Measurements from ENCODE around the gene SBF2.
"Not testable (repeated sequence)": the region's sequence is repeated elsewhere in the genome, so short reads cannot be mapped to it uniquely, and the experiment has no call there.

Gene SBF2

GRCh38 chr11:9953994-9954626 is 339.9 kb downstream of the SBF2 start:
- DNase-seq (ENCODE audit: low read depth): no peak

GRCh38 chr11:9952511-9953196 is 341.4 kb downstream of the SBF2 start:
- DNase-seq (ENCODE audit: low read depth): no peak

- no peak for DNase-seq (ENCODE audit: low read depth)
These were observed 342.2 kb downstream of the SBF2 start for GRCh38 chr11:9951807-9952206.

DNA sequence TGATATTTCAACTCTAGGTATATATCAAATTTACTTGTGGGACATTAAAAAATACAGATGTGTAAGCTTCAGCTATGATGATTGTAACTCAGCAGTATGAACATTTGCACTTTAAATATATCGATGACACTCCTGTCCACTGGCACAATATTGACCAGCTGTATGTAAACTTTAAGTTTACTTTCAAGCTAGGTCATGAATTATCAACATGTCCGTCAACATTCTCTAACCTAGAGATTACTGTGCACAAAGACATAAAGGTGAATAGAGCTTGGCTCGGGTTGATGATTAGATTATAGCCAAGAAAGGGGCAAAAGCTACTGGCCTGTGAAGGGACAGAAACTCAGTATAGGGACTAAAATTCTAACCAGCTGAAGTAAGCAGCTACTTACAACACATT is 343.6 kb downstream of the SBF2 start:
- DNase-seq (ENCODE audit: low read depth): no peak

GRCh38 chr11:9947231-9947864 is 346.7 kb downstream of the SBF2 start:
- no peak for DNase-seq (ENCODE audit: low read depth)

- DNase-seq (ENCODE audit: low read depth): not testable (repeated sequence)
These were observed 348.3 kb downstream of the SBF2 start for GRCh38 chr11:9945680-9946079.

- no peak for DNase-seq (ENCODE audit: low read depth)
These were observed 350.5 kb downstream of the SBF2 start for GRCh38 chr11:9943386-9944110.

DNA sequence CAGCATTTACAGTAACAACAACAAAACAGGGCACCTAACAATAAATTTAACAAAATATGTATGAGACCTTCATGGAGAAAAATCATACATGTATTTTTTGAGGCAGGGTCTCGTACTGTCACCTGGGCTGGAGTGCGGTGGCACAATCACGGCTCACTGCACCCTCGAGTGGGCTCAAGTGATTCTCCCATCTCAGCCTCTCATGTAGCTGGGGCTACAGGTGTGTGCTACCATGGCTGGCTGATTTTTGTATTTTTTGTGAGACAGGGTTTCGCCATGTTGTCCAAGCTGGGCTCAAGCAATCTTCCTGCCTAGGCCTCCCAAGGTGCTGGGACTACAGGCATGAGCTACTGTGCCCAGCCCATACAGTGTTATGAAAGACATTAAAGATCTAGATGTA is 352.0 kb downstream of the SBF2 start:
- no peak for DNase-seq (ENCODE audit: low read depth)

- not testable (repeated sequence) for DNase-seq (ENCODE audit: low read depth)
These were observed 354.9 kb downstream of the SBF2 start for GRCh38 chr11:9939150-9939549.

DNA sequence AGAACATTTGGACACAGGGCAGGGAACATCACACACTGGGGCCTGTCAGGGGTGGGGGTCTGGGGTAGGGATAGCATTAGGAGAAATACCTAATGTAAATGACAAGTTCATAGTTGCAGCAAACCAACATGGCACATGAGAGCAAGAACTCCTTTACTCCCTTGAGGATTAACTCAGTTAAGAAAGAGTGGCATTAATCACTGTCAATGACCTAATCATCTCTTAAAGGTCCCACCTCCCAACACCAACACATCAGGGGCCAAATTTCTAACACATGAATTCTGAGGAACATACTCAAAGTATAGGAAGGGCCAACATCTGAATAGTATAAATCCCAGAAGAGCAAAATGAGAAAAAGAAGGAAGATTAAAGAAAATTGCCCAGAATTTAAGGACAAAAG is 357.3 kb downstream of the SBF2 start:
- DNase-seq (ENCODE audit: low read depth): no peak

DNA sequence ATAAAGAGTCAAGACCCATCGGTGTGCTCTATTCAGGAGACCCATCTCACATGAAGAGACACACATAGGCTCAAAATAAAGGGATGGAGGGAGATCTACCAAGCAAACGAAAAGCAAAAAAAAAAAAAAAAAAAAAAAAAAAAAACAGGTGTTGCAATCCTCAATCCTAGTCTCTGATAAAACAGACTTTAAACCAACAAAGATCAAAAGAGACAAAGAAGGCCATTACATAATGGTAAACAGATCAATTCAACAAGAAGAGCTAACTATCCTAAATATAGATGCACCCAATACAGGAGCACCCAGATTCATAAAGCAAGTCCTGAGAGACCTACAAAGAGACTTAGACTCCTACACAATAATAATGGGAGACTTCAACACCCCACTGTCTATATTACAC is 361.2 kb downstream of the SBF2 start:
- not testable (repeated sequence) for DNase-seq (ENCODE audit: low read depth)

DNA sequence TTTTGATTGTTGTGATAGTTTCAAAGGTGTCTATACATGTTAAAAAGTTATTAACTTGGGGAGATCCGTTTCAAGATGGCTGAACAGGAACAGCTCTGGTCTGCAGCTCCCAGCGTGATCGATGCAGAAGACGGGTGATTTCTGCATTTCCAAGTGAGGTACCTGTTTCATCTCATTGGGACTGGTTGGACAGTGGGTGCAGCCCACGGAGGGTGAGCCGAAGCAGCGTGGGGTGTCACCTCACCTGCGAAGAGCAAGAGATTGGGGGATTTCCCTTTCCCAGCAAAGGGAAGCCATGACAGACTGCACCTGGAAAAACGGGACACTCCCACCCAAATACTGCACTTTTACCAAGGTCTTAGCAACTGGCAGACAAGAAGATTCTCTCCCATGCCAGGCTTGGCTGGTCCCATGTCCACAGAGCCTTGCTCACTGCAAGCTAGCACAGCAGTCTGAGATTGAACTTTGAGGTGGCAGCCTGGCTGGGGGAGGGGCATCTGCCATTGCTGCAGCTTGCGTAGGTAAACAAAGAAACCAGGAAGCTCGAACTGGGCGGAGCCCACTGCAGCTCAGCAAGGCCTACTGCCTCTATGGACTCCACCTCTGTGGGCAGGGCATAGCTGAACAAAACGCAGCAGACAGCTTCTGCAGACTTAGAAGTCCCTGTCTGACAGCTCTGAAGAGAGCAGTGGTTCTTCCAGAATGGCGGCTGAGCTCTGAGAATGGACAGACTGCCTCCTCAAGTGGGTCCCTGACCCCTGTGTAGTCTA is 363.3 kb downstream of the SBF2 start:
- DNase-seq (ENCODE audit: low read depth): not testable (repeated sequence)

- no peak for DNase-seq (ENCODE audit: low read depth)
These were observed 366.3 kb downstream of the SBF2 start for GRCh38 chr11:9927670-9928069.

DNA sequence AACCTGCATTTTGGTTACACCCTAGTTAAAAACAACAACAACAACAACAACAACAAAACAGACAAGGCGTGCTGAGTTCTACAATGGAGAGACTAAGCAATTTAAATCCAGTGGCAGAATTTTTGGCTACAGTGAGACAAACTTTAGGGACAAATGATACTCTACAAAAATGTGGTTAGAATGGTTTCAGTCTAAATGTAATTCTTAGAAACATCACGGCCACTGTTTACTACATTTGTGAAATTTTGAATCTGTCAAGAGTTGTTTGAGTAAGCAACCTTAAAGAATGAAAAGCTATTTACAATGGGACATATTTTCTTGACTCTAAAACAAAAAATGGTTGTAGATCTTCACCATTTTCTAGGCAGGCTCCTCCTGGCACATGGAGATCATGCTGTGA is 370.7 kb downstream of the SBF2 start:
- no peak for DNase-seq (ENCODE audit: low read depth)

DNA sequence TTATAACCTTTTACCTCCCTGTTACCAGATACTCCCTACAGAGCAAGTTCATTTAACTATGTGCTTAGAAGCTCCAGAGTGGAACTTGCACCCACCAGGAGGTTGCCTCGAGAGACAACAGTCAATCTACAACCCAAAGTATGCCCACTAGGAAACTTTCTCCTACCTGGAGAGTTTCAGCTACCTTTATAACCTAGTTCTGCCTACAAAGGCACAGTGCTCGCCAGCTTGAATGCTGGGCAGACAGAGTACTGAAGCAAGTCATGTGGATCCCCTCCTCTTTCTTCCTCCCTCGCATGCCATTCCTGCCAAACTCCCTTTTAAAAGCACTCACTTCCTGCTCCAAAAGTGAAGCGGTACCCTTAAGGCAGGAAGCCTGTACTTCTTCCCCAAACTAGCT is 371.2 kb downstream of the SBF2 start:
- DNase-seq (ENCODE audit: low read depth): no peak

DNA sequence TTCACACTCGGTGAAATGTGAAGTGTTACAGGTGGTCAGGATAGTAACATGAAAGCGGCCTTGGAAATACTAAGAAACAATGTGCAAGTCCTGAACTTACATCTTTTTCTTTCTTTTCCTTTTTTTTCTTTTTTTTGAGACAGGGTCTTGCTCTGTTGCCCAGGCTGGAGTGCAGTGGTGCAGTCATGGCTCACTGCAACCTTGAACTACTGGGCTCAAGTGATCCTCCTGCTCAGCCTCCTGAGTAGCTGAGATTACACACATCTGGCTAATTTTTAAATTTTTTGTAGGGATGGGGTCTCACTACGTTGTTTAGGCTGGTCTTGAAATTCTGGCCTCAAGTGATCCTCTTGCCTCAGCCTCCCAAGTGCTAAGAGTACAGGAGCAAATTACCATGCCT is 377.5 kb downstream of the SBF2 start:
- DNase-seq (ENCODE audit: low read depth): no peak

- no peak for DNase-seq (ENCODE audit: low read depth)
These were observed 380.0 kb downstream of the SBF2 start for GRCh38 chr11:9914064-9914463.

DNA sequence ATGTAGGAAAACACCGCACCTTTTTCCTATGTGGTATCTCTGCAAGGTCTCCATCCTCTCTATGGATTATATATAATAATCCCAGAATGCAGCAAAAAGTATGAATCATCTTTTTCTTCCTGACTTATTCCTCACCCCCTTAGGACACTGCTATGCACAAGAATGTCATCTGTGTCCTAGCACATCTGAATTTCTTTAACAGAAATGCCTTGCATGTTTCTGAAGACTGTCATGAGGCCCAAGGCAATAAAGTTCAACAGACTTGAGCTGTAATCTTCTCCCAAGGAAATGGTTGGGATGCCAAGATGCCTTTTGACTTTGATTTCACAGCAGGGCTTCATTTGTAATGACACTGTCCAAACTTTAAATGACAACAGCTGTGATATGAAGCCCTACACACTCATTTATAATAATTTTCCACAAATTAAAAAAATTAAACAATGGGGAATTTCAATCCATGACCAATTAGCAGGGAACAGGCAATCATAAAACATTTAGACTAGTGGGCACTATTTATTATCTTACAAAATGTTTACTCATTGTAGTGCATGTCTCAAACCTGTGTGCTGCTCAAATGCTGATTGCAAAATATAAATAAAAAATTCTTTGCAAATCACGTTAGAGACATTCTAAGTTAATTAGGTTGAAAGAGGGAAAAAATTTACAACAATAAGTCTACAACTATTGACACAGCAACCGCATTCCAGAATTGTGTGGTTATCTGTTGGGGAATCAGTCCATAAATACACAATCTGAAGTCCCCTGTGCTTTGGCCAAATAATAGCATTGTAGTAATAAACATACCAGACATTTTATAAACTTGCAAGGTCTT is 387.8 kb downstream of the SBF2 start:
- no peak for DNase-seq (ENCODE audit: low read depth)

- DNase-seq (ENCODE audit: low read depth): no peak
These were observed 388.5 kb downstream of the SBF2 start for GRCh38 chr11:9905501-9905951.

GRCh38 chr11:9903579-9903978 is 390.4 kb downstream of the SBF2 start:
- no peak for DNase-seq (ENCODE audit: low read depth)

DNA sequence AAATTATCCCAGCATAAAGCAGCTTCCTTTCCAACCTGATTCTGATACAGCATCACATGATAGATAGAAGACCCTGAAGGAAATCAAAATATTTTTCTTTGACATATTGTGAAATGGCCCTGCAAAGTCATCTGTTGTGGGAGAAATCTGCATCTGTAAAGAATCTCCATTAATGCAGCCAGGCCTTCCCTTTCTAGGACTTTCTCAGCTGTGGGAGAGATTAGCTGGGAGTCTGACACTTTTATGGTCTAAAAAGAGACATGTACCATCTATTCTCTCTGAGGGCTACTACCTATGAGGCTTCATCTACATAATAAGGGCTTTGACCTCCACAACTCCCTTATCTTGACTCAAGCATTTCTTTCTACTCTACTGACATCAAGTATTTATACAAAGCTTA is 392.1 kb downstream of the SBF2 start:
- no peak for DNase-seq (ENCODE audit: low read depth)
